Measurements from ENCODE around the gene PROC.
"Not testable (repeated sequence)": the region's sequence is repeated elsewhere in the genome, so short reads cannot be mapped to it uniquely, and the experiment has no call there.

PROC gene

DNA sequence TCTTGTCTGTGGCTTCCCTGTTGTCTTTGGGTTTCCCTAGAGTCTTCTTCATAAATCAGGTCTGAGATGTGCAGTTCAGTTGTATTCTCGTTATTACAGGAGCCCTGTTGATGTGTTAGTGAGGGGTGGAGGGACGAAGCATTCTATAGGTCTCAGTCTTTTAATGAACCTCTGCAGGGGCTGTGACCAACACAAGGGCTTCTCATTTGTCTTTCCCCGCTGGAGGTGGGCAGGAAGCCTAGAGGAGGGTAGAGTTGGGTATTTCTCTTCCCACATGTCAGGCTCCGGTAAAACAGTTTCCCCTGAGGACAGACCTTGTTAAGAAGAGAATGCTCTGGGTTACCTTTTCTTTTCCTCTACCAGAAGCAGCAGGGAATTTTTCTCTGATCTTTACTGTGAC lies 31.2 kb downstream of the PROC start:
- Histone ChIP-seq H3K27me3 (ENCODE audit: insufficient read depth, insufficient read length) (no peaks in the 10 kb centered on the region), H3K9ac (ENCODE audit: insufficient read length, low read depth) (no peak overlapping the region), H3K4me1 (ENCODE audit: insufficient read depth, insufficient read length) (peaks cover 3% of the 10 kb centered on the region), H3K4me3 (ENCODE audit: insufficient read length, low read depth) (no peak overlapping the region), H3K36me3 (ENCODE audit: insufficient read depth, insufficient read length, low read length) (no peaks in the 10 kb centered on the region), H3K9me3 (ENCODE audit: insufficient read depth, low read length) (no peaks in the 10 kb centered on the region)
- no peak for DNase-seq (ENCODE audit: low read depth, low spot score)
- TF ChIP-seq ZNF274 (IDR thresholded peaks at IDR 0.05; ENCODE audit: low read depth, low read length) (no peak), YY1 (IDR thresholded peaks at IDR 0.05; ENCODE audit: insufficient read depth, insufficient read length) (no peak), SUZ12 (IDR thresholded peaks at IDR 0.05; ENCODE audit: extremely low read depth, insufficient read depth, insufficient read length) (no peak)

DNA sequence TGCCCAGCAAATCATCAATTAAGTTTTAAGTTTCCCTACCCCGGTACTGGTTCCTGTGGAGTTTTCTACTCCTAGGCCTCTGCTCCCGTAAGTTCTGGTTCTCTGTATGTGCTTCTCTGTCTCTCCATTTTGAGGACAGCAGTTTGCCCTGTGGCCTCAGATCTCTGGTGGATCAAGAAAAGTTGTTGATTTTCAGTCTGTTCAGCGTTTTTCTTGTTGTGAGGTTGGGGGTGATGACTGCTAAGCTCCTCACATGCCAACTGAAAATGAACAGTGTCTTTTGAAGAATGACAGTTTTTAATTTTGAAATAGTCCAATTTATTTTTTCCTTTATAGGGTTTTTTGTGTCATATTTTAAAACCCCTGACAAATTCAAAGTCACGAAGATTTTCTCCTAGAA lies 31.7 kb downstream of the PROC start:
- TF ChIP-seq SUZ12 (IDR thresholded peaks at IDR 0.05; ENCODE audit: extremely low read depth, insufficient read depth, insufficient read length) (no peak), ZNF274 (IDR thresholded peaks at IDR 0.05; ENCODE audit: low read depth, low read length) (no peak), YY1 (IDR thresholded peaks at IDR 0.05; ENCODE audit: insufficient read depth, insufficient read length) (no peak)
- DNase-seq (ENCODE audit: low read depth, low spot score): no peak

DNA sequence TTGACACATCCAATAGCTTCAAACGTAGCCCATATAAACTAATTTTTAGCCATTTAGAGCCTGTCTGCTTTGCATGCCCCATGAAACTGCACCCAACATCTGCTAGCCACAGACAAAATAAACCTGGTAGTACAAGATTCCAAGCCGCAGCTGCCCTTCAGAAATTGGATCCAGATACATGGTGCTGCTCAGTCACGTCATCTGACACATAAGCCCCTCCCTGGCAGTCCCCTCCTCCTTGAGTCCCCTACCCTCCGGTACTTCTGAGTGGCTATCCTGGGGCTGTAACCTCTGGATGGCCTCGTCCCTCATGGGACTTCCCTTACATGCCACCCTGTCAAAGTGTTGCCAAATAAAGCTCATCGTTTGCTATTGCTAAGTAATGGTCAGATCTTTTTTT lies 33.8 kb downstream of the PROC start:
- H3K9ac ChIP-seq (ENCODE audit: insufficient read length, low read depth): no peak overlapping the region
- H3K4me3 ChIP-seq (ENCODE audit: insufficient read length, low read depth): no peak overlapping the region
- TF ChIP-seq YY1 (IDR thresholded peaks at IDR 0.05; ENCODE audit: insufficient read depth, insufficient read length): no peak
- TF ChIP-seq ZNF274 (IDR thresholded peaks at IDR 0.05; ENCODE audit: low read depth, low read length): no peak
- no peak for TF ChIP-seq SUZ12 (IDR thresholded peaks at IDR 0.05; ENCODE audit: extremely low read depth, insufficient read depth, insufficient read length)
- no peak for DNase-seq (ENCODE audit: low read depth, low spot score)
- H3K9me3 ChIP-seq (ENCODE audit: insufficient read depth, low read length): no peaks in the 10 kb centered on the region
- H3K27me3 ChIP-seq (ENCODE audit: insufficient read depth, insufficient read length): no peaks in the 10 kb centered on the region
- peaks cover 5% of the 10 kb centered on the region for H3K4me1 ChIP-seq (ENCODE audit: insufficient read depth, insufficient read length)
- no peaks in the 10 kb centered on the region for H3K36me3 ChIP-seq (ENCODE audit: insufficient read depth, insufficient read length, low read length)

More for the DNA sequence above, 31.7 kb downstream of the PROC start:
- Histone ChIP-seq H3K4me1 (ENCODE audit: insufficient read depth, insufficient read length) (peaks cover 3% of the 10 kb centered on the region), H3K9ac (ENCODE audit: insufficient read length, low read depth) (no peak overlapping the region), H3K27me3 (ENCODE audit: insufficient read depth, insufficient read length) (no peaks in the 10 kb centered on the region), H3K9me3 (ENCODE audit: insufficient read depth, low read length) (no peaks in the 10 kb centered on the region), H3K4me3 (ENCODE audit: insufficient read length, low read depth) (no peak overlapping the region), H3K36me3 (ENCODE audit: insufficient read depth, insufficient read length, low read length) (no peaks in the 10 kb centered on the region)

DNA sequence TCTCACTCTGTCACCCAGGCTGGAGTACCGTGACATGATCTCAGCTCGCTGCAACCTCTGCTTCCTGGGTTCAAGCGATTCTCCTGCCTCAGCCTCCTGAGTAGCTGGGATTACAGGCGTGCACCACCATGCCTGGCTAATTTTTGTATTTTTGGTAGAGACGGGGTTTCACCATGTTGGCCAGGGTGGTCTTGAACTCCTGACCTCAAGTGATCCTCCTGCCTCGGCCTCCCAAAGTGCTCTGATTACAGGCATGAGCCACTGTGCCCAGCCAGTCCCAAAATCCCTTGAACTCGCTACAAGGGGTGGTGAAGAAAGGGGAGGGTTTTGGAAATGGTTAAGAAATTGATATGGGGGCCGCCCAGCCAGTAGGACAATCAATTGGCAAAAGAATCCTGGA lies 34.2 kb downstream of the PROC start:
- not testable (repeated sequence) for H3K4me3 ChIP-seq (ENCODE audit: insufficient read length, low read depth); H3K36me3 ChIP-seq (ENCODE audit: insufficient read depth, insufficient read length, low read length); H3K9me3 ChIP-seq (ENCODE audit: insufficient read depth, low read length); H3K9ac ChIP-seq (ENCODE audit: insufficient read length, low read depth); H3K27me3 ChIP-seq (ENCODE audit: insufficient read depth, insufficient read length); H3K4me1 ChIP-seq (ENCODE audit: insufficient read depth, insufficient read length); DNase-seq (ENCODE audit: low read depth, low spot score)

DNA sequence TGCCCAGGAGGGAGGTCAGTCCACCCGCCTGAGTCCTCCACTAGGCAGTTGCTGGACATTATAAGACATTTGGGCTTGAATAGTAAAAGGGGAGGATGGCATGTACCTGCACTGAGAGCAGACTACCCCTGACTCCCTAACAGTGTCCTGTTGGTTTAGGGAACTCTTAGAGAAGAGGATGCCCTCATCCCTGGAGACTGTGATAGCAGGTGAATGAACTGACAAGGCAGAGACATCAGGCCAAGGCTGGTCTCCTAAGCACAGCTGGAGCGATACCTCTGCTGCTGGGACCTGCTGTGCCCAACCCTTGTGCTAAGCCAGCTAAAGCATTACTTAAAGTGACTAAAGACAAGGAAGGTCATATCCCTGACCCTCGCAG lies 34.8 kb downstream of the PROC start:
- no peak overlapping the region for H3K4me3 ChIP-seq (ENCODE audit: insufficient read length, low read depth)
- H3K4me1 ChIP-seq (ENCODE audit: insufficient read depth, insufficient read length): peaks cover 7% of the 10 kb centered on the region
- no peaks in the 10 kb centered on the region for H3K9me3 ChIP-seq (ENCODE audit: insufficient read depth, low read length)
- no peak for DNase-seq (ENCODE audit: low read depth, low spot score)
- TF ChIP-seq SUZ12 (IDR thresholded peaks at IDR 0.05; ENCODE audit: extremely low read depth, insufficient read depth, insufficient read length) (no peak), YY1 (IDR thresholded peaks at IDR 0.05; ENCODE audit: insufficient read depth, insufficient read length) (no peak), ZNF274 (IDR thresholded peaks at IDR 0.05; ENCODE audit: low read depth, low read length) (no peak)
- no peak overlapping the region for H3K9ac ChIP-seq (ENCODE audit: insufficient read length, low read depth)
- no peaks in the 10 kb centered on the region for H3K27me3 ChIP-seq (ENCODE audit: insufficient read depth, insufficient read length)
- H3K36me3 ChIP-seq (ENCODE audit: insufficient read depth, insufficient read length, low read length): no peaks in the 10 kb centered on the region

DNA sequence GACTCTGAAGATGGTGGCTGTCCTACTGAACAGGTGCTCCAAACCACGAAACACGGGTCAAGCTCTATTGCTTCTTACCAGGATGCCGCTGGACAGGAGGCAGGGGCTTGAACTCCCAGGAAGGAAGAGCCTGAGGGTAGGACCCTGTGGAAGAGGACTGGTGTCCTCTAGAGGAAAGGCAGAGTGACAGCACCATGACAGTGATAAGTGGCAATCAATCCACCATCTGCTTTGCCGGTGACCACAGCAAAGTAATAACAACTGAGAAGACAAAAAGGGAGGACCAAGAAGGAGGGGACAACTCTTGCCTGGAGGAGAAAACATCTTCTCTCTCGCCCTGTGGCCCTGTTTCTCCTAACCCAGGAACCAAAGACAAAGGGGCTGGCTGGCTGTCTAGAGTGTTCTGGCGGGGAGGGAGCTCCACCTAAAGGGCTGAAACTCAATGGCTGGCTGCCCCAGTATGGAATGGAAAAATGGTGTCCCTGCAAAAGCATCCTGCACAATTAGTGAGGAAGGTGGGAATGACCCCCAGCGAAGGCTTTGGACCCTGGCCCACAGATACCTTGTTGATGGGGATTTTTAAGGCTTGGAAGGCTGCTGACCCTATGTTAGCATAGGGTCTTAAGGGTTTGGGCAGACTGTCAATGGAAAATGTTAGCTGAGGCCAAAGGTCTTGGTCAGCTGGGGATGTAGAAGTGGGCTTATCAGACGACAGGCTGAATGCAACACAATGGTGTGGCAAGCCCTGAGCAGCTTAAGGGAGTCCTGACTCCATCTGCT lies 35.4 kb downstream of the PROC start:
- no peaks in the 10 kb centered on the region for H3K9me3 ChIP-seq (ENCODE audit: insufficient read depth, low read length)
- no peaks in the 10 kb centered on the region for H3K36me3 ChIP-seq (ENCODE audit: insufficient read depth, insufficient read length, low read length)
- H3K9ac ChIP-seq (ENCODE audit: insufficient read length, low read depth): no peak overlapping the region
- DNase-seq (ENCODE audit: low read depth, low spot score): no peak
- no peaks in the 10 kb centered on the region for H3K27me3 ChIP-seq (ENCODE audit: insufficient read depth, insufficient read length)
- TF ChIP-seq SUZ12 (IDR thresholded peaks at IDR 0.05; ENCODE audit: extremely low read depth, insufficient read depth, insufficient read length) (no peak), ZNF274 (IDR thresholded peaks at IDR 0.05; ENCODE audit: low read depth, low read length) (no peak), YY1 (IDR thresholded peaks at IDR 0.05; ENCODE audit: insufficient read depth, insufficient read length) (no peak)
- no peak overlapping the region for H3K4me3 ChIP-seq (ENCODE audit: insufficient read length, low read depth)
- peaks cover 7% of the 10 kb centered on the region for H3K4me1 ChIP-seq (ENCODE audit: insufficient read depth, insufficient read length)

DNA sequence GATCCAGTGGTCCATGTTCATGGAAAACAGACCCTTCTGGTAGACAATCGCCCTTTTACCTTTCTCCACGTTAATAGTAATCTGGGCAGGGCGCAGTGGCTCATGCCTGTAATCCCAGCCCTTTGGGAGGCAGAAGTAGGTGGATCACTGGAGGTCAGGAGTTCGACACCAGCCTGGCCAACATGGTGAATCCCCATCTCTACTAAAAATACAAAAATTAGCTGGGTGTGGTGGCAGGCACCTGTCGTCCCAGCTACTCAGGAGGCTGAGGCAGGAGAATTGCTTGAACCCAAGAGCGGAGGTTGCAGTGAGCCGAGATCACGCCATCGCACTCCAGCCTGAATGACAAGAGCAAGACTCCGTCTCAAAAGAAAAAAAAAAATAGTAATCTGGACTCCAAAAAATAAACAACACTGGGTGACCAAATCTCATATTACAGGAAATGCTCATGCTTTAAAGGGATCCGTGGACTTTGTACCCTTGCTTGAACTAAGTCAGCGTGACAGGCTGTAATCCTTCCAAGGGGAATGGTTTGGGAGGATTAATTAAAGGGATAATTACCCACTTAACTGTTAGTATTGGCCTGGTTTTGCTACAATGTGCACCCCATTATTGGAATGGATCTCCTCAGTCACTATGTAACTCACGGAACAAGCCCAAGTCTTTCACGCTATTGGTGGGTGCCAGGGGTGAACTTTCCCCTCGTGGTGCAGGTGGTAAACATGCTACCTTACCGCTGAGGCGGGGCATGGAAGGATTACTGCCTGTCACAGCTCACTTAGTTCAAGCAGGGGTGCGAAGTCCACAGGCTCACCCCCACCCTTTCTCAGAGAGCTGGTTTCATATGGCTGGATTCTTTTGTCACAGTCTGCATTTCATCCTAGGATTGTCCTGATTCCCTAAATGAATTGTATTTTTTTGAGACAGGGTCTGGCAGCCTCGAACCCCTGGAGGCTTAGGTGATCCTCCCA lies 36.7 kb downstream of the PROC start:
- Histone ChIP-seq H3K4me1 (ENCODE audit: insufficient read depth, insufficient read length) (peaks cover 7% of the 10 kb centered on the region), H3K9ac (ENCODE audit: insufficient read length, low read depth) (no peak overlapping the region), H3K4me3 (ENCODE audit: insufficient read length, low read depth) (no peak overlapping the region), H3K27me3 (ENCODE audit: insufficient read depth, insufficient read length) (no peaks in the 10 kb centered on the region), H3K36me3 (ENCODE audit: insufficient read depth, insufficient read length, low read length) (no peaks in the 10 kb centered on the region), H3K9me3 (ENCODE audit: insufficient read depth, low read length) (no peaks in the 10 kb centered on the region)
- DNase-seq (ENCODE audit: low read depth, low spot score): no peak
- TF ChIP-seq ZNF274 (IDR thresholded peaks at IDR 0.05; ENCODE audit: low read depth, low read length) (no peak), YY1 (IDR thresholded peaks at IDR 0.05; ENCODE audit: insufficient read depth, insufficient read length) (no peak), SUZ12 (IDR thresholded peaks at IDR 0.05; ENCODE audit: extremely low read depth, insufficient read depth, insufficient read length) (no peak)

Measured in NT2/D1 (cell line).